Activated CD8-positive, alpha-beta memory T cell treated with anti-CD3 and anti-CD28 coated beads for 48 hours (primary cell): ENCODE data around the gene IFIT3.
"Not testable (repeated sequence)": the region's sequence is repeated elsewhere in the genome, so short reads cannot be mapped to it uniquely, and the experiment has no call there.

Experiments used
- DNase-seq, 3 experiments: peaks; one replicate each; pipeline ENCODE4 v3.0.0-alpha.2; 2020; ENCODE audit warnings: low read depth in 2 of 3, low spot score in 2 of 3

IFIT3 gene

DNA sequence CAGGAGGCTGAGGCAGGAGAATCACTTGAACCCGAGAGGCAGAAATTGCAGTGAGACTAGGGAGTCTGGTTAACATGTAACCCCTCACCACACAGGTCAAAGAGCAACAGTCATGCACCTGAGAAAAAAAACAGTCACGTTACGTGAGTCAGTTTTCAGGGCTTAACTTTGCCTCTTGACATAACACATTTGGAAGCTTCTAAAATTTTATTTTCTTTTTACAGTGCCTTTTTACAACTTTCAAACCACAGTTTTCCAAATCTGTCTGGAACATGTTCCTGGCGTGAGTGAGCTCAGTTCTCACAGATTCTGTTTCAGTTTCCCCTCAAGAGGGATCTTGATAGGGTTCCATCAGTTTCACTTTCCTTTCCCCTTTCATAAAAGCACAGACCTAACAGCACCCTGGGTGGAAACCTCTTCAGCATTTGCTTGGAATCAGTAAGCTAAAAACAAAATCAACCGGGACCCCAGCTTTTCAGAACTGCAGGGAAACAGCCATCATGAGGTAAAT lies 4.4 kb downstream of the IFIT3 start:
- DNase-seq: no peak

DNA sequence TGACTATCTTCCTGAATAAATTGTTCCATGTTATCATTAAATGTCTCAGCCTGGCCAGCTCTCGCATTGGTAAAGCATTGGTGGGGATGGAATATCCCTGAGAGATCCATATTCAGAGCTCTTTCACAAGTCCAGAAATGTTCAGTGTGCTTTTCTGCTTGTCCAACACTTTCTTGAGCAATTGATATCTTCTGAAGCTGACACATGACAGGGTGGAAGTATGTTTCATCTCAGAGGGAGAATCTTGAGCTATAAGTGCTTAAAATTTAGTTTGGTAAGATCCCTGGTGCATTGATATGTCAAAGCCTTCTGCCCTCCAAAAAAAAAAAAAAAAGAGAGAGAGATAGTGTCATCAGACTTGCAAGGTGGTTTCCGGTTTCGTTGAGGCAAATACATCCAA lies 7.4 kb downstream of the IFIT3 start:
- DNase-seq: no peak

DNA sequence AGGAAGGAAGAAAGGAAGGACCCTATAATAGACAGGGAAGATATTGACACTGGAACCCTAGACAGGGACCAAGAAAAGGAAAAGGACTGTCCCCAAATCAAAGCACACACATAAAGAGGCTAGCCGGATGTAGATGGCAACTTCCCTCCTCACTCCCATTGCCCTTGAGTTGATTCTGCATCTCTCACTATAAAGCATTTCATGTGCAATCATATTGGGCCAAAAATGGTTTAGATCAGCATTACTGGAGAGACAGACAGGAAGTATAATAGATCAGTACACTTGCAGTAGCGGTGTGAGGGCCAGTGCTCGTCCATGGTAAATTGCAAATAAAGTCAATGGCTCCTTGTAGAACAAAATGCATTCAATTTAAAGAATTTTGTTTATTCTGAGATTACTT lies 8.4 kb downstream of the IFIT3 start:
- DNase-seq: no peak

DNA sequence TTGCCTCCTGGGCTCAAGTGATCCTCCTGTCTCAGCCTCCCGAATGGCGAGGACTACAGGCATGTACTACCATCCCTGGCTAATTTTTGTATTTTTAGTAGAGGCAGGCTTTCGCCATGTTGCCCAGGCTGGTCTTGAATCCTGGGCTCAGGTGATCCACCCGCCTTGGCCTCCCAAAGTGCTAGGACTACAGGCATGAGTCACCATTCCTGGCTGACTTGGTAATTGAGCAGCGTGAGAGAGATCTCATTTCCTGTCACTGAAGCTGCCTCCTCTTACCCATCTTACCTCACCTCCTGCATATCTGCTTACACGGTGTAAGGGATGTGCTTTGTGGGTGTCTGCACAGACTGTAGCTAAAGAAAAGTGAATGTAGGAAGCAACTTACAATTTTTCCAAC lies 9.7 kb downstream of the IFIT3 start:
- no peak for DNase-seq

DNA sequence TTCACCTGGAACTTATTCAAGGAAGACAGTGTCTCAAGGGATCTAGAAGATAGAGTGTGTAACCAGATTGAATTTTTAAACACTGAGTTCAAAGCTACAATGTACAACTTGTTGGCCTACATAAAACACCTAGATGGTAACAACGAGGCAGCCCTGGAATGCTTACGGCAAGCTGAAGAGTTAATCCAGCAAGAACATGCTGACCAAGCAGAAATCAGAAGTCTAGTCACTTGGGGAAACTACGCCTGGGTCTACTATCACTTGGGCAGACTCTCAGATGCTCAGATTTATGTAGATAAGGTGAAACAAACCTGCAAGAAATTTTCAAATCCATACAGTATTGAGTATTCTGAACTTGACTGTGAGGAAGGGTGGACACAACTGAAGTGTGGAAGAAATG lies 10.9 kb downstream of the IFIT3 start:
- DNase-seq: no peak

DNA sequence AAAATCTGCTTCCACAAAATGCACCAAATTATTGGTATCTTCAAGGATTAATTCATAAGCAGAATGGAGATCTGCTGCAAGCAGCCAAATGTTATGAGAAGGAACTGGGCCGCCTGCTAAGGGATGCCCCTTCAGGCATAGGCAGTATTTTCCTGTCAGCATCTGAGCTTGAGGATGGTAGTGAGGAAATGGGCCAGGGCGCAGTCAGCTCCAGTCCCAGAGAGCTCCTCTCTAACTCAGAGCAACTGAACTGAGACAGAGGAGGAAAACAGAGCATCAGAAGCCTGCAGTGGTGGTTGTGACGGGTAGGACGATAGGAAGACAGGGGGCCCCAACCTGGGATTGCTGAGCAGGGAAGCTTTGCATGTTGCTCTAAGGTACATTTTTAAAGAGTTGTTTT lies 12.1 kb downstream of the IFIT3 start:
- DNase-seq: no peak

DNA sequence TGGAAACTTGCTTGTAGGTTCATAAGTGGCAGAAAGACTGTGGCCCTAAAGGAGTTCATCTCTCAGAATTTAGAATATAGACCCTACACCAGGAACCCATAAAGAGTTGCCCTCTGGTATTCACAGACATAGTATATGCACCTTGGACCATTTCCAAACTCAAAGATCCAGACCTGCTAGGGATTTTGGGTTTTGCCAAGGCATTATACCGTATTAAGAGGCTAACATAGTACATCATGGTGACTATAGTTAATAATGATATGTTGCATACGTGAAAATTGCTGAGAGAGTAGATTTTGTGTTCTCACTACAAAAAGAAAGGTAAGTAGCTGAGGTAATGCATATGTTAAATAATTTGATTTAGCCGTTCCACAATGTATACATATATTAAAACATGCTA lies 13.9 kb downstream of the IFIT3 start:
- no peak for DNase-seq

DNA sequence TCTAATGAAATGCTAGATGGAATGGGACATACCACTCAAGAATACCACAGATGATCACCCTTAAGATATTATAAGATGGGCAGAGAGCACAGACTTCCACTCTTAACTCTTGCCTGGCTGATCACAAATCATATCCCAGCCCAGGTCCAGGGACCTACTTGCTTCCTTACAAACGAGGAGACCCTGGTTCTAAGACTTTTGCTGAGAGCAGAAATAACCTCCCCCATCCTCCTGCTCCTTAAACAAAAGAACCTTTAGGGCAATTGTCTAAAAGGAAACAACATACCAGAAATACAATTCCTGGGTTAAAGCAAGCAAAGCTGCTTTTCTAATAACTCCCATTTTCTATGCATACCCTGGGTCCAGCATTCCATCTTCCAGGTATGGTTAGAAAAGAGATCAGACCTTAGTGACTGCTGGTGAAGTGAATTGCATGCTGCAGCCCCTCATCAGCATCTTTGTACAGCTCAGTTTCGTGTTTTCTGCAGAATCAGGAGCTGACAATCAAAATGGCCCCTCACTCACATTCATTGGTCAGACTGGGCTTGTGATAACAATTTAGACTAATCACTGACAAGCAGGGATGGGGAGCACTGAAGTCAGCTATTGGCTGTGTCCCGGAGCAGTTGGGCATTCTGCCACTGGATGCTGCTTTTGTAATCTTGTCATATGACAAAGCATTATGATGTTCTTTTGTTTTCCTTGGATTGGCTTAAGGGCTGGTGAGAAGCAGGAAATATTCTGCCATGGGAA lies 14.6 kb downstream of the IFIT3 start:
- no peak for DNase-seq

DNA sequence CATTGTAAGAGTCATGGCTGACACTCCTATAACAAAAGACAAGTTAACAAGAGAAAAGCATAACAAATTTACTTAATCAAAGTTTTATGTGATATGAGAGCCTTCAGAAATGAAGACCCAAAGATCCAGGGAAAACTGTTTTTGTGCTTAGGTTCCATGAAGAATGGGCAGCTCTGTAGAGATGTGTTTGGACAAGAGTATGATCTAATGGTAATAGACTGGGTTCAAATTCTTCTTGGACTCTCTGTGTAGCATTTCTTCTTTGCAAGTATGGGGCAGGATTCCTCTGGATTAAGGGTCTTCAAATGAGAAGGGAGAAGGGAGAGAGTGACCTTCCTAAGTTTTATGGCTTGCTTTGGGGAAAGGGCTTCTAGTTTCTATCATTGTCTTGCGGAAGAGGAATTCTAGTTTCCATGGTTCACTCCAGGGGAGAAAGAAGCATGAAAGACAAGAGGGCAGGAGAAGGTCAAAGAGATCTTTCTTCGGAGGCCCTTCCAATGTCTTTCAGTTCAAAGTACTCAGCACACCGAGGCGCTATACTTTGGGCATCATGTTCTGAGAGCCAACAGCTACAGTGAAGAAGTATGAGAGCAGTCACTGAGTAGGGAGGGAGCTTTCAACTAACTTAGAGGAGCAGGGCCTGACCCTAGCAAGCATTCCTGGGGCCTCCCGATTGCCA lies 15.4 kb downstream of the IFIT3 start:
- DNase-seq: no peak

DNA sequence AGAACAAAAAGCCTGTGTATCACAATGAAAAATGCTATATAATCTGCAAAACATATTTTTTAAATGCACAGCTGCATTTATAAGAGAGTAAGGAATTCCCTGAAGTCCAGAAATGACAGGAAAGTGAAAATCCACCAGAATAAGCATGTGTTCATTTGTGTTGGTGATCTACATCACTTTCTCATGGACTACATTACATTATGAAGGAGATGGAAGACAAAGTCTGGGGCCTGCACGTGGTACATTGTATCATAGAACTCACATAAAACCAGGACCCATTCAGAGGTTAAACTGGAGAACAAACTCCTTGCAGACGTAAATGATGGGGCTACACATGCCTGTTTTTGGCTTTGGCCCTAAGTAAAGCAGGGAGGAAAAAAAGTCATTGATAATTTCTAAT lies 16.4 kb downstream of the IFIT3 start:
- no peak for DNase-seq

DNA sequence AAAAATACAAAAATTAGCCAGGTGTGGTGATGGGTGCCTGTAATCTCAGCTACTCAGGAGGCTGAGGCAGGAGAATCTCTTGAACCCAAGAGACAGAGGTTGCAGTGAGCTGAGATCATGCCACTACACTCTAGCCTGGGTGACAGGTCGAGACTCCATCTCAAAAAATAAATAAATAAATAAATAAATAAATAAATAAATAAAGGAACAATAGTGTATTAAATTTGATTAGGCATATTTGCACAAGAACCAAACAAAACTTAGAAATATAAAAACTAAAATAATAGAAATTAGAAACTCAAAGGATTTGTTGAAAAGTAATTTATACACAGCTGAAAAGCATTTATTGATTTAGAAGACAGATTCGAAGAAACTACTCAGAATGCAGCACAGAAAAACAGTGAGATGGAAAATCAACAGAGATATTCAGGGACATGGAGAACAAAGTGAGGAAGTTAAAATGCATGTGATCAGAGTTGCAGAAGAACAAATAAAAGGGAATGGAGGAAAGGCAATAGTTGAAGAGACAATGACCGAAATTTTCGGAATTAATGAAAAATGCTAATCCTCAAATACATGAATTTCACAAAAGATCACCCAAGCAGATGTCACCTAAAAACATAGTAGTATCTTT lies 17.7 kb downstream of the IFIT3 start:
- no peak for DNase-seq

DNA sequence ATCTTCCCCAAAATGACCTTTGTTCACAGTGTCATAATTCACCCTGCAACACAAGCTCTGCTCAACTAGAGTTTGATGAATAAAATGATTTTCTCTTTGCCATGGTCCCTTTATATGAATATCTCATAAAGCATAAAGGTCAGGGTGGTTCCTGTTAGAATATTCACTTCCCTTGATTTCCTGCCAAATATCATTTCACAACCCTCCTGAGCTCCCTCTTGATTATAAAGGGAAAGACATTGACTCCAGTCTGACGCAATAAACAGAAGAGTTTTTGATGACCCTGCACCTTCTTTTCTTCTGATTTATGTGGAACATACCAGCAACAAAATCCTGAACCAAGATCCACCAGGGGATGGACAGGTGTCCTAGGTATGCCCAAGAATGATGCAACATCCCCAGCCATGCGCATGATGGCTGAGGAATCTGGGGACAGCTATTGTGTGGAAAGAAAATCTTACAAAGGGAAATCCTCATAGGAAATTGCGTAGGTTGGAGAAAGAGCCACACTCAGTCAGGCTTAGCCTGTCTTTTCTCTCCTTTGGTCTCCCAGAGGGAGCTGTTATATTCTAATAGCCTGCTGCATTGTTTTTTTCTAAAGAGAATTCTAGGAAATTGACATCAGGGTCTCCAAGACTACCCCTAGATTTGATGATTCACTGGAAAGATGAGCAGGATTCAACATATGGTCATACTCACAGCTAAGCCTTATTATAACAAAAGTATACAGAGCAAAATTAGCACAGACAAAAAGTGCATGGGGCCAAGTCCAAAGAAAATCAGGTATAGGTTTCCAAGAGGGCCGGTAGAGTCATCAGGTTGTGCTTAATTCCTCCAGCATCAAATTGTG lies 18.8 kb downstream of the IFIT3 start:
- DNase-seq: no peak

DNA sequence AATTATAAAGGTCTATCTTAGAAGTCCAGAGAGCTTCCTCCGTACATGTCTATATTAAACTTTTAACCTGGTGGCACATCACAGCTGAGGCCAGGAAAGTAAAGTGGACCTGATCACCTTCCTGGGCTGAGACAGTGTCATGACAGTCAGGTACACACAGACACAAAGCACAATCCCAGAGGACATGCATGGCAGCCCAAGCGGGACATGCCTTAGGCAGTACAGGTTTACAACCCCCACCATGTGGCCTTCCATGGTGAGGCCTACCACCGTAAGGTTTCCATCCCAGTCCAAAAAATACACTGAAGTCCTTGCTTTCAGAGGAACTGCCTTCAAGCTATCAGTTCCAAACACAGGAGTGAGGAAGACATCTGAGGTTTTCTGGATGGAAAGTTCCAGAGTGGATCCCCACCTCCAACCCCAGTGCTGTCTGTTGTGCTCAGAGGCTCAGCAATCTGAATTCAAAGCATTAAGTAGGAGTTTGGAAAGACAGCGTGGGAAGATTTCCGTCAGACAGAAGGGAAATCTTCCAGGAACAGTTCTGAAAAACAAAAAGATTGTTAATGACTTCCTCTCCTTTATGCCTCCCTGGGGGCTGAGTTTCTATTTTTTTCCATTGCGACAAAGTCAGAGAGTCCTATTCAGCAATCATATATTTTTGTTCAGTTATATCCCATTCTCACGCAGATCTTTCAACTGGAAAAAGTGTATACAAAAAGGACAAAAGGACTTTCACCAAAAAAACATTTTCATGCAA lies 20.1 kb downstream of the IFIT3 start:
- DNase-seq: no peak

DNA sequence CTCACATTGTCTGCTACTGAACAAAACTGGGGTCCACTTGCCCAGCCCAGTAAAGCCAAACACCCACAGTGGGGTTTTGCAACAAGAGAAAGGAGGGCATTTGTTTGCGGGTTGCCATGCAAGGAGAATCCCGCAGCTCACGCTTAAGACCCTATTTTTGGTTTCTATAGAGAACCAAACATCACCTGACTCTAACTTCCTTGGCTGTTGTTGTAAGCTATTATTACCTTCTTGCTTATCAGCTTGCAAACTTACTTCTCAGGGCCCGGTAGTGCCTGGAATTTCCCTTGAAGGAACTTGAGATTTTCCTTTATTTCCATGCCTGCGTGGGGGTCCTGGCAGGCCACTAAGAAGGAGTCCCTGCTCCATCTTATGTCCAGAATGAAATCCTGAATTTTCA lies 20.7 kb downstream of the IFIT3 start:
- no peak for DNase-seq

DNA sequence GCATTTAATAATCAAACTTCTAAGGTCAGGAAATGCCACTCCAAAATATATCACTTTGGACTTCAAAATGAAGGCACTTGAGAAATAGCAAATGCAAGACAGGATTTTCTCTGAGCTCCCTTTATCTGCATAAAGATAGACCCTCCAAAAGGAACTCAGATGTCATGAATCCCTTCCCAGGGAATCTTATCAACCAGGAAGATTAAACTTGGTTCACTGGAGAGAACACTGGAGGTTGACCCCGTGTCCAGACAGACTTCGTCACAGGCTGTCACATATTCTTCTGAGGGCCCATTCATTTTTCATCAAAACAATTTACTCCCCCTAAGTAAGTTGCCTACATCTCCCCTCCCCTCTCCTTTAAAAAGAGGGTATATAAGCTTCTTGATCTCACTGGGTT lies 21.2 kb downstream of the IFIT3 start:
- no peak for DNase-seq

DNA sequence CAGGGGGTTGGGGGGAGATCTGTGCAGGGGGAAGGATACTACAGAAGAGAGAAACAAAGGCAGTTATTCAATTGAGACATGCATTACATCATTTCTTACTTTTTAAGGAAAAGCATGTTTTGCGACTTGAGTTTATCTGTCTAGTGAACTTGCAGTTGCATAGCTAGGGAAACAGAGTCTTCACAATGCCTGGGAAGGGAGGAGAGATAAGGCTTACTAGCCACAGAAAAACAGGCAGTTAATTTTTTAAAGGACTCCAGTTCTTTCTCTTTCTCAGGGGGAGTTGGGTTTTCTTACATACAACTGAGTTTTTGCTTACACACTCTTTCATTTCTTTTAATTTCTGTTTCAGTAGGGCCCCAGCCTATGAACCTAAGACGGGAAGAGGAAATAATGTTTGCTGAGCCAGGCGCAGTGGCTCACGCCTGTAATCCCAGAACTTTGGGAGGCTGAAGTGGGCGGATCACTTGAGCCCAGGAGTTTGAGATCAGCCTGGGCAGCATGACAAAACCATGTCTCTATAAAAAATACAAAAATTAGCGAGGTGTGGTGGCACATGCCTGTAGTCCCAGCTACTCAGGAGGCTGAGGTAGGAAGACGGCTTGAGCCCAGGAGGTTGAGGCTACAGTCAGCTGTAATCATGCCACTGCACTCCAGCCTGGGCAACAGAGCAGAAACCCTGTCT lies 23.0 kb downstream of the IFIT3 start:
- DNase-seq: not testable (repeated sequence)

DNA sequence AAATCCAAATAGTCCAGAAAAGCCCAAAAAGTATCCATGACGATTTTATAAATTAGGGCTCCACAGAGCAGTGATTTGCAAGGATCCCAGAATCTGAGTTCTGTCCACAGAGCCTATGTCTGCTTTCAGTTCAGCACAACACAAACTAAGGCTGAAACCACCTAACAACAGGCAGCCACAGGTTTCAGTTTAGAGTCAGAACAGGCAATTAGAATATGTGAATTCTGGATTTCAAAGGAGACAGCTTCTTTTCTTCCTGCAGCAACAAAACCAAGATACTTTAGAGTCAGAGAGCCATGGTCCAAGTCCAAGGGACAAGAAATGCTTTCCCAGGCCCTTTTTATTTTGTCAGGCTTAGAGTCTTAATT lies 23.6 kb downstream of the IFIT3 start:
- DNase-seq: no peak

DNA sequence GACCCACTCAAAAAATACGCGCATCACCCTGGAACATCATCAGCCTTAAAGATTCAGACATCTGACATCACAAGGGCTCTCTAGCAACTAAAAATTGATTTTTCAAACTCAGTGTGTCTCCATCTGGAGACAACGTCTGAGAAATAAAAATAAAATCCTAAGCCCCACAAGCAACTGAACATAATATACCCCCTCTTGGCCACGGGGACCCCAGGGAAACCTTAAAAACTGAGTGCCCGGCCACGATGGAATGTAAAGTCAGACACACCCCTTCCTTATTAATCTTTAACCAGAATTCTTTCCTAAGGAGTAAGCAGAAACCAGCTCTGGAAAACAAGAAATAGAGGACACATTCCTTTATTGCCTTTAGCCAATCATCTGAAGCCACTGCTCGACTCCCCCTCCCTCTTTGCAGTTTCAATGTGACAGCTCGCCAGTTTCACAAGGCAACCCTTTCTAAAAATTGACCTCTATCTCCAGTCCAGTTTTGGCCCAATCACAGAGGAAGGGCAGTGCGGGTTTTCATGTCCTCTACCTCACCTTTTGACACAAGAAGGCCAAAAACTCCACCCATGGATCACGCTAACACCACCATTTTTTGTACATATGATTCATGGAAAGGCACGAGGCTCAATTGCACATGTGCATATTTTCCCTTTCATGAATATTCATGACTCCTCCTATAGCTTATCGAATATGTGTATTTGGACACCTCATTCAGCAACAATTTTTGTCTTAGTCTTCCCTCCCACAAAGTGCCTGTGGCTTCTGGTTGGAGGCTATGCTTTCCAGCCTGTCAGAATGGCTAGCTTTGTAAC lies 24.2 kb downstream of the IFIT3 start:
- DNase-seq: no peak

DNA sequence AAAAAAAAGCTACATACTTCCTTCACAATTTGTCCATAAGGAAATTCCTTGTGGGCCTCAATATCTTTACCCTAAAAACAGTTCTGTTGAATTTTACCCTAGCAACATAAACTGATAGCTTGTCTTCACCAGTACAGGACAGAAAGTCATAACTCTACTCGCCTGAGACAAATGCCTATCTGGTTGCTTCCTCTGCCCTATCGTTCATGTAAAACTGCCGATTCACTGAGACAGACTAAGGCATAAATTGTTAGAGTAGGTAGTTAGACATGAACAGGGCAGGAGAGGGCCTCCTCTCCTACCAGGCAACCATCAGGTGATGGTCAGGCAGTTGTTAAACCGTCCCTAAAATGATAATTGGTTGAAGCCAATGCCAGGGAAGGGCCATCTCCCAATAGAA lies 25.0 kb downstream of the IFIT3 start:
- DNase-seq: no peak
